M059J (cell line): ENCODE data around the gene ASXL2. TPM values are rescaled to one million over a fixed set of nuclear protein-coding genes. Genes with fewer than 3 reads are reported as not detected.

ENCODE experiments used
- DNase-seq: peaks from one replicate; pipeline ENCODE4 v3.0.0-alpha.2; 2012; ENCODE audit warnings: low read depth
- total RNA-seq: library from RNA; depleted of rRNA; stranded (reverse); fragments of >200 nt; shearing (Covaris generic); gene quantifications from 2 replicates; pipeline ENCODE4 v1.2.3, GENCODE V29; 2014

Gene ASXL2
- total RNA-seq, 1 experiment from 2014 or later = 8.0 TPM

DNA sequence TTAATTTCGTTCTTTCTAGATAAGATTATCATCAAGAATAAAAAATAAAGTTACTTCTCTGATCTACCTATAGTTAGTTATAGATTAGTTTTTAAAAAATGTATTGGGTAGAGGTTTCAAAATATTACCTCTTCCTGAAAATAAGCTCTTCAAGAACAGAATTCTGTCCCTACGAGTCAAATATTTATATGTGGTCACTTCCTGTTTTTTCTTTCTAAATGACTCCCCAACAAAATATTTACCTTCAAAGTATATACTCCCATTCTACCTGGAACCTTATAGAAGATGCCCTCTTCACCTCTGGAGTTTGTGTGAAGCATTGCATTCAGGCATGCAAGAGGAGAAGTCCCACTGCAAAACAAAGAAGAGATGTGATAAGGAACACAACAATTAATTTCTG lies 72.3 kb downstream of the ASXL2 start:
- no peak for DNase-seq

GRCh38 chr2:25804338-25804737 lies 73.9 kb downstream of the ASXL2 start:
- DNase-seq = no peak

- no peak for DNase-seq
Observed at GRCh38 chr2:25799301-25799700, 79.0 kb downstream of the ASXL2 start.

DNA sequence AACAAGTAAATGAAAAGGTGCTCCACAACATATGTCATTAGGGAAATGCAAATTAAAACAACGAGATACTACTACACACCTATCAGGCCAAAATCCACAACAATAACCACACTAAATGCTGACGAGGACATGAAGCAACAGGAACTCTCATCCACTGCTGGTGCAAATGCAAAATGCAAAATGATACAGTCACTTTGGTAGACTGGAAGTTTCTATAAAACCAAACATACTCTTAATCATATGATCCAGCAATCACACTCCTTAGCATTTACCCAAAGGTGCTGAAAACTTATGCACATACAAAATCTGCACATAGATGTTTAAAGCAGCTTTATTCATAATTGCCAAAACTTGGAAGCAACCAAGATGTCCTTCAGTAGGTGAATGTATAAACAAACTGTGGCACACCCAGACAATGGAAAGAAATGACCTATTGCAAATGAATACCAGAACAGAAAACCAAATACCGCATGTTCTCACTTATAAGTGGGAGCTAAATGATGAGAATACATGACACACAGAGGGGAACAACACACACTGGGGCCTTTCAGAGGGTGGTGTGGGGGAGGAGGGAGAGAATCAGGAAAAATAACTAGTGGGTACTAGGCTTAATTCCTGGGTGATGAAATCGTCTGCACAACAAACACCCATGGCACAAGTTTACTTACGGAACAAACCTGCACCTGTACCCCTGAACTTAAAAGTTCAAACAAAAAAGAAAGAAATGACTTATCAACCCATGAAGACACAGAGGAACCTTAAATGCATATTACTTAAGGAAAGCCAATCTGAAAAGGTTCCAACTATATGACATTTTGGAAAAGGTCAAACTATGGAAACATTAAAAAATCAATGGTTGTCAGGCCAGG lies 80.4 kb downstream of the ASXL2 start:
- DNase-seq = no peak

DNA sequence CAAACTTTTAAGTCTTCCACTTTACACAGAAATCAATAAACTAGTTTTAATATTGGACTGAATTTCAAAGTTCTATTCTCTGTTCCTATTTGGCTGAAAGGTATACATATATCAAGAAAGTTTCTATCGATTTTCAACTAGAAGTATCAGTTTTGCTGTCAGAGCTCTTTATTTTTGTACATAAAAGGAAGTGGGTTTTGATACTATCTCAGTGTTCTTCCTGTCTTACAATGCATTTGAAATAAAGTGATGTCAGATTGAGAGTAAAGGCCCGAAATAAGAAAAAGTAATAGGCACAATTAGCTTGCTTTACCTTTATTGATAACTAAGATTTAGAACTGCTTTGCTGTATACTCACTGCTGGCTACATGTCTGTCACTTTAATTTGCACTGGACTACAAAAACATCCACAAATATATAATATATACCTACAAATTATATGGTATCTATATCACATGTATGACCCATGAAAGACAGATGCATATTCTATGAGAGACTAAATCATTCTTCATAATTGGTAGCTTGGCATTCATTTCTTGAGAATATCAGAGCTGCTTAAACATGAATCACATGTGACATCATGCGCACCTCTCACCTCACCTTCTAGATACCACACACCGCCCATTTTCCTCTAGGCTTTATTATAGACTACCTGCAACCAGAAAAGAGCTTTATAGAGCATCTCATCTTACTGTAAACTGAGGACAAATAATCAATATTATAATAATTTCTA lies 83.6 kb downstream of the ASXL2 start:
- DNase-seq = no peak

DNA sequence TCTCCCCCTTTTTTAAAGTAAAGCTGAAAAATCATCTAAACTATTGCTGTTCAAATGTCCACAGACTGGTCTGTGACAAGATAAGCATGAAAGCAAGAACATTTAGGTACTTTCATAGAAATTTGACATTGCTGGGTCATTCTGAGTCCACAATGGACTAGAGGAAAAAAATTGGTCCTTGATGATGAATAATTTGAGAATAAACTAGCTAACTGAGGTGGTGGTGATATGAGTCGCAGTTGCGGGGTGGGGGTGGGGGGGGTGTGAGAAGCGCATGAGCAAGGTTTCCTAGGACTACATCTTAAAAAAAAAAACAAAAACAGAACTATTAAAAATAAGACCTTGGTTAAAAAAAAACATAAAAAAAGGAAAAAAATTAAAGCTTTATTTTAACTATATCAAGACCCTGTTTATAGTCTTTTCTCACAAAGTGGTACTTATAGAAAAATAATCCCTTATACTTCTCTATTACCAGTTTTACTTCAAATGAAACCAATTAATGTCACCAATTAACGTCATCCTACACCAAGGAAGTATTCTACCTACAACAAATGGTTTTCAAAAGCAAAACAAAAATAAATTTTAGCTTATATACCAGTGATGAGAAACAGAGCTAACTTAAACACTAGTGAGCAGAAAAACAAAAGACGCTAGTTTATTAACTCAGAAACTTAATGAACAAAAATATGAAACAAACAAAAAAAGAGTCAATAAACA lies 88.1 kb downstream of the ASXL2 start:
- no peak for DNase-seq

DNA sequence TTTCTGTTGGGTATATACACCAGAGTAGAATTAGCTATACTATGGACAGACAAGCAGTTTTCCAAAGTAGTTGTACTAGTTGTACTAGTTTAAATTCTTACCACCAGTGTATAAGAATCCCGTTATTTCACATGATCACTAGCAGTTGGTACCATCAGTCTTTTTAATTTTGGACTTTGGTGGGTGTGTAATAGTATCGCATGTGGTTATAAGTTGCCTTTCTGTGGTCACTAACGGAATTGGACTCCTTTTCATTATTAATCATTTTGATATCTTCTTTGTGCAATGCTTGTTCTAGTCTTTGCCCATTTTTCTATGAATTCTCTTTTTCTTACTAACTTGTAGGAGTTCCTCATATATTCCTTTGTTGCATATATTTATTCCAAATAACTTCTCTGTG lies 89.8 kb downstream of the ASXL2 start:
- no peak for DNase-seq

- DNase-seq = no peak
Observed at GRCh38 chr2:25787020-25787419, 91.3 kb downstream of the ASXL2 start.

DNA sequence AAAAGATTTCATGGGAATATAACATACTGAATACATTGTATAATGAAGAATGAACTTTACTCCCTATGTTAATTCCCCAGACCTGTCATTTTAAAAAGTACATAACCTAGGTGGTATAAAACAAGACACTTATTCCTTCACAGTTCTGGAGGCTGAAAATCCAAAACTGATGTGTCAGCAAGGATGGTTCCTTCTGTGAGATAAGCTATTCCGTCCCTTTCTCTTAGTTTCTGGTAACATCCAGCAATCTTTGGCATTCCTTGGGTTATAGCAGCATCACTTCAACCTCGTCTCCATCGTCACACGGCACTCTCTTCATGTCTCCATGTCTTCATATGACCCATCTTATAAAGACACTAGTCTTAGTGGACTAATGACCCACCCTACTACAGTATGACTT lies 93.9 kb downstream of the ASXL2 start:
- no peak for DNase-seq

- no peak for DNase-seq
Observed at GRCh38 chr2:25777077-25777476, 101.2 kb downstream of the ASXL2 start.

- DNase-seq = no peak
Observed at GRCh38 chr2:25772078-25772477, 106.2 kb downstream of the ASXL2 start.

DNA sequence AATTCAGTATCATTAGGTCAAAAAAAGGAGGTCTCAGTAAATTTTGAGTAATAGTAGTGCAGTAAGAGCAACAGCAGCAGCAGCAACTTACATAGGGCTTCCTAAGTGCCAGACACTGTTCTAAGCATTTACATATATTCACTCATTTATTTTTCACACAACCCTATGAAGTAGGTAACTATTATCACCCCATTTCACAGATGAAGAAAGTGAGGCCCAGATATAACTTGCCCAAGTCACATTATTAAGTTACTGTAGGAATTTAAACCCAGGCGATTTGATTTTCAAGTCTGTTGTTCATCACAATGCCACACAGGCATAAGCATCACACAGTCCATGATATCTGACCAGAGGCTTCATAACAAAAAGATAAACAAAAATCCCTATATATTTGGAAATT lies 114.7 kb downstream of the ASXL2 start:
- no peak for DNase-seq

- no peak for DNase-seq
Observed at GRCh38 chr2:25760297-25760696, 118.0 kb downstream of the ASXL2 start.

- no peak for DNase-seq
Observed at GRCh38 chr2:25758348-25758747, 119.9 kb downstream of the ASXL2 start.

DNA sequence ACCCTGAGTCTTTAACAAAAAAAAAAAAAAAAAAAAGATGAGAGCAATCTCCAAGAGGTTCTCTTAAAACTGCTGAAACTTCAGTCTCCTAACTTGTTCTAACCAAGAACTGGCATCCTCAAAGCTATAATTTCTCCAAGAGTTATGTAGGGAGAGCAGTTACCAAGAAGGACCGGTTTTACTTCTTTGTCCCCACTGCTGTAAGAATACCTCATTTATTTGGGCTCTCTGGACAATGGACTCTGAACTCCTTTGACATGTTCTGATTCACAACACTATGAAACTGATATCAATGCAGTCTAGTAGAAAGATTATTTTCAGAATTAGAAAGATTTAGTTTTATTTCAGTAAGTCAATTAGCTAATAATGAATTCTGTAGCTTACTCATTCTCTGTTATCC lies 120.4 kb downstream of the ASXL2 start:
- DNase-seq = no peak

GRCh38 chr2:25756536-25756935 lies 121.8 kb downstream of the ASXL2 start:
- DNase-seq = no peak

DNA sequence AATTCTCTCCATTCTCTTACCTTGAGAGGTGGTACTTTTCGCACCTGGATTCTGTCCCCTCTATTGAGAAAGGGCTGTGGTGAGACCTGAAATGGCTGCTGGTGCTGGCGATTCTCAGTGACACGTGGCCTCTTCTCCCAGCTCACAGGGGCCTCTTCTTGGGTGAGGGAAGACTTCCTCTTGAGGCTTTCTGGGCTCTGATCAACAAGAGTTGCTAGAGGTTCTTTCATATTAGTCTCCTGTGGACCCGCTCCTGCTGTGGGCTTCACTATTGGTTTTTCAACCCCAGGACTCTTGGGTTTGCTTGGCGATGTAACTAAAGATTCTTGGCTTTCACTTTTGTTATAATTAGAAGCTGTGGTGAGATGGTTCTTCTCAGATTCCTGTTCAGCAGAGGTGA lies 128.6 kb downstream of the ASXL2 start:
- no peak for DNase-seq

DNA sequence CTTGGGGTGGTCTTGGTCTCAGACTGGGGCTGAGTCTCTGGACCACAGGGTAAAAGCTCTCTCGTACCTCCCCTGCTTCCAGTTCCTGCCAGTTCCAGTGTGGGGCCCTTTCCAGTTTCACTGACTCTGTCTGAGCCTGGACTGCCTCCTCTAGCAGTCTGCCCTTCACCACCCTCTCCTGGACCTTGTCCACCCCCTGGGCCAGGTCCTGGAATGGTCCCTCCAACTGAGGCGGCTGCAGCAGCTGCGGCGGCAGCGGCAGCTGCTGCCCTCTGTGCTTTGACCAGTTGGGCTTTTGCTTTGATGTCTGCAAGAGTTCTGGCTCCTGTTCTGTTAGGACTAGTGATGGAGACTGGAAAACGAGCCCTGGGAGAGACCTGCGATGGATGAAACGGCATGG lies 134.2 kb downstream of the ASXL2 start:
- no peak for DNase-seq

GRCh38 chr2:25743132-25743830 lies 135.0 kb downstream of the ASXL2 start:
- no peak for DNase-seq

GRCh38 chr2:25742501-25742900 lies 135.8 kb downstream of the ASXL2 start:
- no peak for DNase-seq

GRCh38 chr2:25740810-25741381 lies 137.4 kb downstream of the ASXL2 start:
- DNase-seq = peak; percentile 28
